Mucosa of descending colon (tissue), 3 donors: Measurements from ENCODE around the gene GRIN2A. TPM values are rescaled to one million over a fixed set of nuclear protein-coding genes. Genes with fewer than 3 reads are reported as not detected.

Experiments used
- ATAC-seq: fragments of 200-7000 bp; cut with Tn5 transposase; one replicate; pipeline ENCODE4 v1.9.1; 2020; ENCODE audit warnings: mild to moderate bottlenecking, moderate library complexity
- DNase-seq, 3 donors: peaks; one replicate each; pipeline ENCODE4 v3.0.0-alpha.2; 2020
- H3K36me3 ChIP-seq: fragments of 200-600 bp; one replicate; pipeline ENCODE4 v1.8.0; 2021; ENCODE audit warnings: low read depth, mild to moderate bottlenecking
- H3K4me1 ChIP-seq: fragments of 200-600 bp; one replicate; pipeline ENCODE4 v1.8.0; 2021; ENCODE audit warnings: low read depth, mild to moderate bottlenecking
- H3K4me3 ChIP-seq: fragments of 200-600 bp; one replicate; pipeline ENCODE4 v1.8.0; 2021; ENCODE audit warnings: mild to moderate bottlenecking
- H3K9me3 ChIP-seq: fragments of 200-600 bp; one replicate; pipeline ENCODE4 v1.8.0; 2021; ENCODE audit warnings: mild to moderate bottlenecking
- intact Hi-C, 2 donors: fragments of 100-400 bp; cut with DNase I in 1 of 2; cut with micrococcal nuclease in 1 of 2; formaldehyde crosslinking; loops; one replicate each; pipeline versions ENCODE4 v1.11.0 to v1.11.1; 2022; cut with DNase I, micrococcal nuclease
- total RNA-seq, 3 donors: library from RNA; stranded (reverse); fragmentation: NEBNext Ultra II Directional in 2 of 3; extraction: Animal tissue kit (Norgen Biotek cat#: 25700) in 2 of 3; gene quantifications; one replicate each; pipeline versions ENCODE4 v1.2.1 to v1.2.4, GENCODE V29; 2021 to 2023
- TF ChIP-seq, protein P1 (sequence below): fragments of 200-600 bp; IDR thresholded peaks from one replicate; pipeline ENCODE4 v1.8.0; 2022; ENCODE audit warnings: antibody characterized with exemption, mild to moderate bottlenecking
- donor health status: DM: no; HTN: no; CAD: no; lungs with moderate emphysema.
- donor health status: DM: no; HTN: no; CAD: no.
- donor health status: DM: no; HTN: yes; CAD: no.

Gene GRIN2A
- total RNA-seq, 3 donors from 2014 or later, result 0.39 to 0.57 (median 0.49) TPM

DNA sequence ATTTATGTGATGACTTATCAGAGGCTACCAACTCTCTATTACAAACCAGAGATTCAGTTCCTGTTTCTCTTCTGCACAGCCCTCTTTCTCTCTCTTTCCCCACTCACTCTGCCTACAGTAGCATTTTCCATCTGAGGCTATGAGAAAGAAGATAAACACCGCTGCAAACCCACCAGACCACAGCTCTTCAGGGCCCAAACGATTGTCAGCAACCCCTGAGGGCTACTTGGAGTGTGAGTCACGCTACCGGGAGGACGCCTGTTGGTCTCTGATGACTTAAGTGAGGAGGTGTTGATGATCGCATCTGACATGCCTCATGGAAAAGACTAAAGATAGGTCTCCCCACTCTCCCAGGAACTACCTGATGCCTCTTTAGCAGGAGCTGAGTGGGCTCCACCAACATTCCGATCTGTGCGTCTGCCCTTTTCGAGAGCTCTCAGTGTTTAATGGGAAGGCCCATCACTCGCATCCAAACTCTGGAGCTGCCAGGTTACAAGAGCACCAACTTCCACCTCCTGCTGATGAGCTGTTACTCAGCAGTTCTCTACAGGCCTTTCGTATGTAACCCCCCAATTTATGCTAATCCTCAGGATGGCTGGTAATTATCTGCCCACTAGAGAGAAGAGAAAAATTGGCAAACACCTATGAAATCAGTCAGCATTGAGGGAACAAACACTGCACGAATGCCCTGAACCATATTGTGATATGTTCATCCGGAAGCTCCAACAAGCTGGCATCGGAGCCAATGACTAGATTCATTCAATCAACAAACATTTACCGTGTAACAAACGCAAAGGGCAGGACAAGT lies 9.2 kb downstream of the GRIN2A start:
- TF ChIP-seq, protein P1, sequence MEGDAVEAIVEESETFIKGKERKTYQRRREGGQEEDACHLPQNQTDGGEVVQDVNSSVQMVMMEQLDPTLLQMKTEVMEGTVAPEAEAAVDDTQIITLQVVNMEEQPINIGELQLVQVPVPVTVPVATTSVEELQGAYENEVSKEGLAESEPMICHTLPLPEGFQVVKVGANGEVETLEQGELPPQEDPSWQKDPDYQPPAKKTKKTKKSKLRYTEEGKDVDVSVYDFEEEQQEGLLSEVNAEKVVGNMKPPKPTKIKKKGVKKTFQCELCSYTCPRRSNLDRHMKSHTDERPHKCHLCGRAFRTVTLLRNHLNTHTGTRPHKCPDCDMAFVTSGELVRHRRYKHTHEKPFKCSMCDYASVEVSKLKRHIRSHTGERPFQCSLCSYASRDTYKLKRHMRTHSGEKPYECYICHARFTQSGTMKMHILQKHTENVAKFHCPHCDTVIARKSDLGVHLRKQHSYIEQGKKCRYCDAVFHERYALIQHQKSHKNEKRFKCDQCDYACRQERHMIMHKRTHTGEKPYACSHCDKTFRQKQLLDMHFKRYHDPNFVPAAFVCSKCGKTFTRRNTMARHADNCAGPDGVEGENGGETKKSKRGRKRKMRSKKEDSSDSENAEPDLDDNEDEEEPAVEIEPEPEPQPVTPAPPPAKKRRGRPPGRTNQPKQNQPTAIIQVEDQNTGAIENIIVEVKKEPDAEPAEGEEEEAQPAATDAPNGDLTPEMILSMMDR, result no peak
- DNase-seq (no peak), ATAC-seq (no peak)
- Histone ChIP-seq H3K4me3 (no peak overlapping the region), H3K36me3 (no peaks in the 10 kb centered on the region), H3K4me1 (no peaks in the 10 kb centered on the region), H3K9me3 (no peaks in the 10 kb centered on the region)
- intact Hi-C loops, result no loop called here

DNA sequence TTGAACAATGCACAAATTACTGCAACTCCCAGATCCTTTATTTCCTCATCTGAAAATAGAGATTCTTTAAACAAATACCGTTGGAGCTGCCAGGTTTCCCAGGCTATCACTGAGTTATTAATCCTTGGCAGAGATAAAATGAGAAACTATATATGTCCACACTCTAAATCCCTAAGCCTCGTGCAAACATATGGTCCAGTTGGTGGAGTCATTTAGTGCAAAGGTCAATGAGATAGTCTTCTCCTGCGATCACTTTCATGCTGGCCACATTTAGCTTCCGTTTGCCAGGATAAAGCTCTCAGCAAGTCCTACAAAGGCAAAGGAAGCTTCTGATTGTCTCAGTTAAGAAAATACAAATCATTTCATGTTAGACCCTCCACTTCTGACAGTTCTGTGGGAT lies 11.0 kb downstream of the GRIN2A start:
- DNase-seq (no peak), ATAC-seq (no peak)
- TF ChIP-seq, protein P1, result no peak
- H3K36me3 ChIP-seq, result no peaks in the 10 kb centered on the region
- intact Hi-C loops, result no loop called here
- no peaks in the 10 kb centered on the region for H3K9me3 ChIP-seq
- no peak overlapping the region for H3K4me3 ChIP-seq
- H3K4me1 ChIP-seq, result no peaks in the 10 kb centered on the region

DNA sequence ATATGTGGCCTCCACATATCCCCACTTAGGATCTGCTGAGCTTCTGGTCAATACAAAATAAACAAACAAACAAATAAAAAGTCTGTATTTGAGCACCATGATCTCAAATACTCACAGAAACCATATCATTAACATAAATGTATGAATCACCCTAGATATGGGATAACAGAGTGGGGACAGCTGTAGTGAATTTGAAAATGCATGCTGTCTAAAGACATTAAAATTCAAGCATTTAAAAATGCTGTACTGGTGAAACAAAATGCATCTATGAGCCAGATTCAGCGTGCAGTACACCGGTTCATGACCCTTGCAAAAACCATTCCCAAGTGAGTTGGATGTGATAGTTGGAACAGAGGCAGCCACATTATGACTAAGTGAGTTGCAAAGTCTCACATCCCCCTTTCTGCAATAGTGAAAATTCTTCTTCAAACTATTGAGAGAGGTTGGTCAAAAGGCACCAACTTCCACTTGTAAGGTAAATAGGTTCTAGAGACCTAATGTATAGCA lies 12.3 kb downstream of the GRIN2A start:
- TF ChIP-seq, protein P1, result no peak
- DNase-seq (no peak), ATAC-seq (no peak)
- no peaks in the 10 kb centered on the region for H3K4me1 ChIP-seq
- no peaks in the 10 kb centered on the region for H3K9me3 ChIP-seq
- H3K36me3 ChIP-seq, result no peaks in the 10 kb centered on the region
- no peak overlapping the region for H3K4me3 ChIP-seq
- intact Hi-C loops, result no loop called here

DNA sequence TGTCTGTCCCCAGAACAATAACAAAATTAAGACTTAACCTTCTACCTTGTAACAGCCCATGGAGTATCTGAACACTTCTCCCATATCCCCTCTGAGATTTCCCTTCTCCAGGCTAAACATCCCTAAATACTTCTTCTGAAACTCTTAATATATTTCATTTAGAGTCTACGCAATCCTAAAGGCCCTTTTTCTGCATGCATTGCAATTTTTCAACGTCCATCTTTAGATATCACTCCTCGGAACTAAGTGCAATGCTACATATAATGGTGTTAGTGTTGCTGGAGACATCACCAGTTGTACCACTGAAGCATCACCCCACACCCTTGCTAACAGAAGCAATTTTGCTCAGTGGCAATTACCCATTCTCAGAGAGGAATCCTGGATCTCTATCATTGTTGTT lies 13.2 kb downstream of the GRIN2A start:
- DNase-seq, result no peak
- TF ChIP-seq, protein P1, result no peak
- Histone ChIP-seq H3K4me3 (no peak overlapping the region), H3K36me3 (no peaks in the 10 kb centered on the region), H3K9me3 (no peaks in the 10 kb centered on the region), H3K4me1 (no peaks in the 10 kb centered on the region)
- ATAC-seq, result no peak
- intact Hi-C loops, result no loop called here

DNA sequence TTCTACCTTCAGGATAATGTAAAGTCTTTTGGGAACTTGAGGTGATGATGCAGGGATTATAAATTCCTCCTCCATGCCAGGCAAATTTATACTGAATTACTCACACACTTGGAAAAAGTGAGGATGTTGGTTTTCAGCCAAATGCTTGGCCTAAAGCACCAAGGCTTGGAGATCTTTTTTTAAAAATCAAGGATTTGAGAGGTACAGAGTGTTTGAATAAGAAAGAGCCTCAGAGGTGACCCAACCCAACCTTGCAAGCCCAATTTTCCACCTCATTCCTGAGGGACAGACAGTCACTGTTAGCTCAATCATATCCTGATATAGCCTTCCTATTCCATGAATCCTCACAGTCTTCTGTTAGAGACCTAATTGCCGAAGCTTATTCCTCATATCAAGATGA lies 14.0 kb downstream of the GRIN2A start:
- Histone ChIP-seq H3K9me3 (no peaks in the 10 kb centered on the region), H3K4me3 (no peak overlapping the region), H3K36me3 (no peaks in the 10 kb centered on the region), H3K4me1 (no peaks in the 10 kb centered on the region)
- ATAC-seq (no peak), DNase-seq (no peak)
- intact Hi-C loops, result no loop called here
- TF ChIP-seq, protein P1, result no peak
